NCI-H460 (cell line): ENCODE results near the gene MSANTD7. TPM values are rescaled to one million over a fixed set of nuclear protein-coding genes. Genes with fewer than 3 reads are reported as not detected.
A peak's percentile ranks its signal among the peaks of the same experiment; 100 is the strongest.
"Not testable (repeated sequence)": the region's sequence is repeated elsewhere in the genome, so short reads cannot be mapped to it uniquely, and the experiment has no call there.

Experiments used
- DNase-seq: peaks from one replicate; pipeline ENCODE4 v3.0.0-alpha.2; 2016; ENCODE audit warnings: low read depth; ENCODE audit errors: extremely low read depth
- total RNA-seq: library from RNA; depleted of rRNA; stranded (reverse); fragments of >200 nt; shearing (Covaris generic); gene quantifications from 2 replicates; pipeline ENCODE4 v1.2.3, GENCODE V29; 2014

The MSANTD7 gene
- total RNA-seq, 1 experiment from 2014 or later: 12.6 TPM

- DNase-seq: no peak
These were observed 926 bp upstream of the MSANTD7 start for GRCh38 chr10:14837003-14837756.

GRCh38 chr10:14838582-14839304 is 637 bp downstream of the MSANTD7 start:
- no peak for DNase-seq

GRCh38 chr10:14839305-14839695 is 1.2 kb downstream of the MSANTD7 start:
- no peak for DNase-seq

- DNase-seq: no peak
These were observed 2.1 kb downstream of the MSANTD7 start for GRCh38 chr10:14840178-14840577.

- no peak for DNase-seq
These were observed 5.4 kb downstream of the MSANTD7 start for GRCh38 chr10:14843327-14843988.

GRCh38 chr10:14844948-14845347 is 6.8 kb downstream of the MSANTD7 start:
- no peak for DNase-seq

GRCh38 chr10:14852236-14852635 is 14.1 kb downstream of the MSANTD7 start:
- no peak for DNase-seq

GRCh38 chr10:14855453-14855852 is 17.3 kb downstream of the MSANTD7 start:
- DNase-seq: no peak

GRCh38 chr10:14858338-14858960 is 20.3 kb downstream of the MSANTD7 start:
- no peak for DNase-seq

GRCh38 chr10:14859043-14859442 is 20.9 kb downstream of the MSANTD7 start:
- DNase-seq: no peak

- no peak for DNase-seq
These were observed 21.7 kb downstream of the MSANTD7 start for GRCh38 chr10:14859775-14860174.

- DNase-seq: no peak
These were observed 22.7 kb downstream of the MSANTD7 start for GRCh38 chr10:14860791-14861190.

- DNase-seq: not testable (repeated sequence)
These were observed 26.4 kb downstream of the MSANTD7 start for GRCh38 chr10:14864466-14864865.

GRCh38 chr10:14864871-14865270 is 26.8 kb downstream of the MSANTD7 start:
- DNase-seq: not testable (repeated sequence)

GRCh38 chr10:14873090-14873760 is 35.1 kb downstream of the MSANTD7 start:
- no peak for DNase-seq

GRCh38 chr10:14875941-14876340 is 37.8 kb downstream of the MSANTD7 start:
- no peak for DNase-seq

GRCh38 chr10:14876764-14877163 is 38.7 kb downstream of the MSANTD7 start:
- no peak for DNase-seq

- DNase-seq: peak; percentile 86
These were observed 40.4 kb downstream of the MSANTD7 start, which contains the start of gene SUV39H2 for GRCh38 chr10:14878266-14879123. Gene SUV39H2 (plus strand): TSS chr10:14878866. CDS start chr10:14878889, 23 bp downstream.

- DNase-seq: no peak
These were observed 41.2 kb downstream of the MSANTD7 start for GRCh38 chr10:14879124-14879927.
